Measurements from ENCODE around the gene B4GALT2.

- TF ChIP-seq CTCF (IDR thresholded peaks at IDR 0.05) (no peak), EP300 (IDR thresholded peaks at IDR 0.05) (no peak), POLR2AphosphoS5 (IDR thresholded peaks at IDR 0.05) (no peak)
These were observed 1.4 kb upstream of the B4GALT2 start for GRCh38 chr1:43977376-43978263.
